Activated T-cell treated with anti-CD3 and anti-CD28 coated beads for 4 hours (primary cell): Measurements from ENCODE around the gene CEP112.
A peak's percentile ranks its signal among the peaks of the same experiment; 100 is the strongest.
"Not testable (repeated sequence)": the region's sequence is repeated elsewhere in the genome, so short reads cannot be mapped to it uniquely, and the experiment has no call there.

Experiments used
- DNase-seq: peaks from one replicate; pipeline ENCODE4 v3.0.0-alpha.2; 2020

CEP112 gene

DNA sequence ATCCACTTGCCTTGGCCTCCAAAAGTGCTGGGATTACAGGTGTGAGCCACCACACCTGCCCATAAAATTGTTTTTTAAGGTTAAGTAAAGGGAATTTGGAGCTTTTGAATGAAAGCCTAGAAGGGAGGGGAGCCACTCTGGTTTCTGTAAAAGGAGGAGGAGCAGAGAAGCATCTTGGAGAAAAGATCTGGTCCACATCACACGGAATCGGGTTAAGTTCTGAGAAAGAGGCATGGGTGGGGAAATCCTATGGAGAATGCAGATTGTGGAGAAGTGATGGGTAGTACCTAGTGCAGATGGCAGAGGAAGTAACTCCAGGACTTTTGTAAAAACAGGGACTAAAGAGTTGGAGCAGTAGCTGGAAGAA lies 18.3 kb upstream of the CEP112 start:
- DNase-seq, result no peak

DNA sequence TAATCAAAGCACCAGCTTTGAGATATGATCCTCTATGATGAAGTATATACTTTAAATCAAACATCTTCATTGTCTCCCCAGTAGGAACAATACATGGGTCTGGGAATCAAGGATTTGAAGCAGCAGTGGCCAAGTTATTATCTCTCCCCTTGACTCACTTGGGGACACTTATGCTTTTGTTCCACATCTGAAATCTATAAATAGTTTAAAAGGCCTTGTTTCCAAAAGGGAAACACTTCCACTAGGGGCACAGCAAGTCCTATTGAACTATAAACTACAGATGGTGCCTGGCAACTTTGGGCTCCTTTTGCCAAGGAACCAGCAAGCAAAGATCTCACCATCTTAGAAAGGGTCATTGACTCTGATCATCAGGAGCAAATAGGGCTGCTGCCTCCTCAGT lies 16.0 kb upstream of the CEP112 start:
- no peak for DNase-seq

DNA sequence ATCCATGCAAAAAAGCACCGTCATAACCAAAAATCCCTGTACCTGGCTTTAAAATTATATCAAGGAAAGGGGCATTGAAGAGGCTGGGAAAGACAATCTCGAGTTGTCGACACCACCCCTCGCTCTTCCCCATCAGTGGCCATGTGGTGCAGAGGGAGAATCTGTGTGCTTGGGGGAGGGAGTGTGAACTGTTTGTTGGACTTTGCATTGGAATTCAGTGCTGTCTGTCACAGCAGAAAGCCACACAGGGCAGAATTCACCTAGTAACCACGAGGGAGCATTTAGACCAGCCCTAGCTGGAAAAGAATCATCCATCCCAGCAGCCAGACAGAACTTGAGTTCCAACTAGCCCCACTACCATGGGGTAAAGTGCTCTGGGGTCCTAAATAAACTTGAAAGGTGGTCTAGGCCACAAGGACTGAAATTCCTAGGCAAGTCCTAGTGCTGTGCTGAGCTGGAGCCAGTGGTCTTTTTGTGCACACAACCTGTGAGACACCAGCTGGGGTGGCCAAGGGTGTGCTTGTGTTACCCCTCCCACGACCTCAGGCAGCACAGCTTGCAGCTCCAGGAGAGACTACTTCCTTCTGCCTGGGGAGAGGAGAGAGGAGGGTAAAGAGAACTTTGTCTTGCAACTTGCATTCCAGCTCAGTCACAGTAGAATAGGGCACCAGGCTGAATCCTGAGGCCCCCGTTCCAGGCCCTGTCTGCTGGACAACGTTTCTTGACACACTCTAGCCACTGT lies 11.5 kb upstream of the CEP112 start:
- DNase-seq, result no peak

DNA sequence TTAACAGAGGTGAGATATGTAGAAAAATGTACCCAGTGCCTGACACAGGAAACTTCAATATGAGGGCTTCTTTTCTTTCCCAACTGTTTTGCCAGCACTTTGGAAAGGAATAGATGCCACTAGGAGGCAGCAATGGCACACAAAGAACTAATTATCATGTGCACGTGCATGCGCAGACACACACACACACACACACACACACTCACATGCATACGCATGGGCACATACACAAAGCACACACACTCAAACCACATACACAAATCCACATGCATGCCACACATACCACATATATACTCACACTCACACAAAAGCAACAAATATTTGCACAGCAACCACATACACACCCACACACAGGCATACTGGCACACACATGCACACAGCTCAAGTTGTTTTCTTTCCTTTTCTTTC lies 8.8 kb upstream of the CEP112 start:
- DNase-seq, result peak; percentile 36

DNA sequence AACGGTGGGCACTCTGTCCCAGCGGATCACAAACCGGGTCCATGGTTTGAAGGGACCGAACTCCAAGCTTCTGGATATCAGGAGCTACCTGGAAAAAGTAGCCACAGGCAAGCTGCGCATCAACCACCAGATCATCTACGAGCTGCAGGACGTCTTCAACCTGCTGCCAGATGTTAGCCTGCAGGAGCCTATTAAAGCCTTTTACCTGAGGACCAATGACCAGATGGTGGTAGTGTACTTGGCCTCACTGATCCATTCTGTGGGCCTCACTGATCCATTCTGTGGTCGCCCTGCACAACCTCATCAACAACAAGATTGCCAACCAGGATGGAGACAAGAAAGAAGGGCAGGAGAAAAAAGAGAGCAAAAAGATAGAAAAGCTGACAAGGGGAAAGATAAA lies 6.3 kb upstream of the CEP112 start:
- no peak for DNase-seq

DNA sequence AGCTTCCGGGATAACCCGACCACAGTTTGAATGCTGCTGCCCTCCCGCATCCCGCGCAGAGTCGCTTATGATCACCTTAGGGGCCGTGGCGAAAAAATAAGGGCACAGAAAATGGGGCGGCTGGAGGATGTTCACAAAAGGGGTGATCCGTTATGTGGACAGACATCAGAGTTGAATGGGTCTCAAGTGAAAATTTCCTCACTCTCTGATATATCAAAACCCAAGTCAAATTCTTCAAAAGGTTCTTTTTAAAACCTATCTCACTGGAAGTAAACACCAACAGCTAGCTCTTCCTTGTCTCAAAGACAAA lies 400 bp upstream of the CEP112 start:
- DNase-seq, result no peak

DNA sequence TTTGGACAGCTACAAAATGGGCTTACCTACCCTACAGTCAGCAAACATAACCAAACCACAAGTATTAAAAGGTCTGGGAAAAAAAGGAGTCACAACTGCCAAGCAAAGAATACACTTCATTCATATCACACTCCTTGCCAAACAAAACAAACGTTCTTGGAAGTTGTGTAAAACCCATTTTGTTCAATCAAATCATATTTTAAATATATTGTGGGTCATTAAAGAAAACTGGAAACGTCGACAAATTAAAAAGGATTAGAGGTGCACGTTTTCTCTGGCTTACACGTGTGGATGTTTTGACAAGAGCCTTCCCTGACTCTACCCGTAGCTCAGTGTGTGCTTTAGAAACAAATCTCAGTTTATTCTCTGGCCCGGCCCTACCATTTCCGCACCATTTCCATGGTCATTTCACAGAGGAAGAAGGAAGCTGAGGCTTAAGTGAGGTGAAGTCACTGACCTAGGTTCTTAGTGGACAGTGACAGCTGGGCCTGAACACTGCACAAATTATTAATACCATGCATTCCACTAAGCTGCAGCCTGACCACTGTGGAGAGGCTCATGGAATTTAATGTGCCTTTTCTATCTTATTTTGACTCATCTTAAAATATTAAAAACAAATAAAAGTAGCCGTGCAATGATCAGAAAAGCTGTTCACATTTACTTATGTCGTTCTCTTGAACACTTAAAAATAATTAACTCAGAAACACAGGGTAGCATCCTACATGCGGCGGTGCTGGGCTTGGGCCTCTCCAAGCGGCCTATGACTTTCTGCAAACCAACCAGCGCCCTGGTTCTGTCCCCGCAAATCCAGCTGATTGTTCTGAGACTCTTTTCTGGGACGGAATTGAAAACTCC lies 968 bp downstream of the CEP112 start:
- no peak for DNase-seq

DNA sequence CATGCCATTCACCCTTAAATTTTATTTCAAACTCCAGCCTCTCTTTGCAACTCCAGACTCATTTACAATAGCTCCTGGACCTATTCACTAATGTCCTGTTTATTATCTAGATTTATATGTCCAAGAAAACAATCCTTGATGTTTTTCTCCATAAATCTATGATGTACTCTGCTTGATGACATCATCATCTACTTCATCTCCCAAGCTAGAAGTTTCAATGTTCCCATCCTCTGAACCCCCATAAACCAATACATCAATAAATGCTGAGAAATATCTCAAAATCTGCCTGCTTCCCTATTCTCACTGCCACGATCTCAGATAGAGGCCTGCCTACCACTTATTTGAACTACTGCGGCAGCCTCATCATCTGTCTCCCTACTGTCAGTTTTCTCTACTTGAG lies 4.2 kb downstream of the CEP112 start:
- no peak for DNase-seq

DNA sequence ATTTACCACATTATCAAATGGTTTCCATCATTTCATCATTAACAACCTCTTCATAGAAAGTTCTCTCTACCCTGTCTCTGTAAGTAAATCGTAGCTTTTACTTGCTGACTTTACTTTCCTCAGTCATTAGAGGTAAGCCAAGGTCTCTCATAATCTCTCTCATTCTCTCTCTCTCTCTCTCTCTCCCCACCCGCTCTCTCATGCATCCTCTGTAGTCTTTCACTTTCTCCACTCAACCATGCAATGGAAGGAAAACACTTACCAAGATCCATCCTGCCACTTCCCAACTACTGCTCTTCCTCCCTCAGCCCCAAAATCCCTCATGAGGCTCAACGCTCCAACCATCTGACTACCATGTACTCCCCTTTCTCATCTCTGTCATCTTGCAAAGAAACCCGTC lies 6.1 kb downstream of the CEP112 start:
- DNase-seq, result no peak

DNA sequence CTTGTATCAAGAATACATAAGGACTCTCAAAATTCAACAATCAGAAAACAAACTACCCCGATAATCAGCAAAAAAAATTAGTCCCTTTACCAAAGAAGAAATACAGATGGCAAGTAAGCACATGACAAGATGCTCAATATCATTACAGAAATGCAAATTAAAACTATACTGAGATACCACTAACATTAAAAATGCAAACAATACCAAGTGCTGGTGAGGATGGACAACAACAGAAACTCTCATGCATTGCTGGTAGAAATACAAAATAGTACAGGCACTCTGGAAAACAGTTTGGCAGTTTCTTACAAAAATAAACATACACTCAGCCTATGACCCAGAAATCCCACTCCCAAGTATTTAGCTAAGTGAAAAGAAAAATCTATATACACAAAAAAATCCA lies 7.5 kb downstream of the CEP112 start:
- DNase-seq, result no peak

DNA sequence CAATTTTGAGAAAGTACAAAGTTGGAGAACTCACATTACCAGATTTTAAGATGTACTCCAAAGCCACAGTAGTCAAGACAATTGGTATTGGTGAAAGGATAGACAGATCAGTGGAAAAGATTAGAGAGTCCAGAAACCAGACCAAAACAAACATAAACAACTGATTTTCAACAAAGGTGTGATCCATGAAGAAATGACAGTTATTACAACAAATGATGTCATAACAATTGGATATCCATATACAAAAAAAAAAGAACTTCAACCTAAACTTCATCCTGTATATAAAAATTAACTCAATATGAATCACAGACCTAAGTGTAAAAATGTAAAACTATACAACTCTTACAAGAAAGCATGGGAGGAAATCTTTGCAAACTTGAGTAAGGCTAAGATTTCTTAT lies 8.4 kb downstream of the CEP112 start:
- no peak for DNase-seq

DNA sequence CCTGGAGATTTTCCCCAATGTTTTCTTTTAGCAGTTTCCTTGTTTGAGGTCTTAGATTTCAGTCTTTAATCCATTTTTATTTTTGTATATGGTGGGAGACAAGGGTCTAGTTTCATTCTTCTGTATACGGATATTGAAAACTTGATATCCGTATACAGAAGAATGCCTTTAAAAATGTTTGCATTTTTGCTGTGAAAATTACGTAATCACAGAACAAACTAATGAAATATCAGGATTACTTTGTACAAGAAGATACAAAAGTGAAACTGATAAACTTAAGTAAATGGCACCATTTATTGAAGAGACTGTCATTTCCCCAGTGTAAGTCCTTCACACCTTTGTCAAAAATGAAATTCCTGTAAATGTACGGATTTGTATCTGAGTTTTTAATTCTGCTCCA lies 13.3 kb downstream of the CEP112 start:
- no peak for DNase-seq

DNA sequence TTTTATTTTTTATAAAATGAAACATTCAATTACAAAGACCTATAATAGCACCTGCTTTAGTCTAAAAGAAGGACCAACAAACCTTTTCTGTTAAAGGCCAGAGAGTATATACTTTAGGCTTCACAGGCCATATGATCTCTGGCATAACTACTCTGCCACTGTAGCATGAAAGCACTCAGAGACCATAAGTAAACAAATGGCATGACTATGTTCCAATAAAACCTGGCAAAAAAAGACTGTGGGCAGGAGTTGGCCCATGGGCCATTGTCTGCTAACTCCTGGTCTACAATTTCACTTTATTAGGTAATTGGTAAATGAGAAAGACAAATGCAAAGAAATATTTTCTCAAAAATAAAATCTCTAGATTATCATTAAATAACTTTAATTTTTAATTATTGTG lies 14.9 kb downstream of the CEP112 start:
- DNase-seq, result no peak

DNA sequence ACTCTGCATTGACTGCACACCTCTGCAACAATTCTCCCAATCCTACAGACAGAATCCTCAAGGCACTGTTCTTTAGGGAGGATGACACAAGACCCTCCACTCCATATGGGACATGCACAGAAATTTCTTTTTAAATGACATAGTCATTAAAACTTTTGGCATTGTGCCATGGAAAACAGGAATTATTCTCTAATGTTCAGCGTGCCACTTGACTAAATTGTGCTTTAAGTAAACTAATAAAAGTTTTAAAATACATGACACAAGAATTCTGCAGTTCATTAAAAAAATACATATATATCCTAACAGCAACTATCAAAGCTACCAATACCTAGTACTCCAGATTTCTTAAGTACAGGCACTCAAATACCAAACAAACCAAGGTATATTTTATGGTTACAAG lies 16.0 kb downstream of the CEP112 start:
- no peak for DNase-seq

DNA sequence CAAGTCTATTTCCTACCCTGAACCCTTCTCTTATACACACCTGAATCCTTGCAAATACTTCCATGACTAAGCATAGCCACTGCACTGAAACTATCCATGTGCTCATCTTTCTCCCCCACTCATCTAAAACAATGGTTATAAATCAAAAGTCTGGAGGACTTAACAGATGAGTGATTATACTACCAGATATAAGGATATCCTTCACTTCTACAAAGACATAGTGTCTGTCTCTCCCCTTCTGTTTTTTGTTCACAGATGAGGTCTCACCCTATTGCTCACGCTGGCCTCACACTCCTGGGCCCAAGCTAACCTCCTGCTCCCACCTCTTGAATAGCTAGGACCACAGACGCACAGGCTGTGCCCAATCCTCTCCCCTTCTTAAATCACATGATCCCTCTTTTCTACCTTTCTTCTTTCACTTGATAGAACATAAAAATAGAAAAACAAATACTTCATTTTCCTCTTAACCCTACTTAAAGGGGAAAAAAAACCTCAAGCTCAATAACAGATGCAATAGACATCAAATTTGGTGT lies 19.2 kb downstream of the CEP112 start:
- DNase-seq, result no peak

DNA sequence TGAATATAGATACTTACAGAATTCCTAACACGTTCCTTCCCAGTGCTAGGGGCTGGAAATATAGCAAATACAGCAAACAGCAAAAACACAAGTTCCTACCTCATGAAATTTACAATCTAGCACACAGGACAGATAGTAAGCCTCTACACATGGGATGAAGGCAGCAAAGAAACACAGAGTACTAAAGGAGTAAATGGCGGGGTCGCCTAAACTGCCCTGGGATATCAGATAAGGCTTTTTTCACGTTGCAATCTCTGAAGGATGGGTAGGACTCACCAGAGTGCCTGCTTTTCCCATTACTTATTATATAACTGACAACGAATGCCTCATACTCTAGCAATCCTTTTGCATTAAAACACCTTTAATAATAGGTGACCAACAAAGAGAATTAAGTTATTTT lies 19.8 kb downstream of the CEP112 start:
- no peak for DNase-seq

DNA sequence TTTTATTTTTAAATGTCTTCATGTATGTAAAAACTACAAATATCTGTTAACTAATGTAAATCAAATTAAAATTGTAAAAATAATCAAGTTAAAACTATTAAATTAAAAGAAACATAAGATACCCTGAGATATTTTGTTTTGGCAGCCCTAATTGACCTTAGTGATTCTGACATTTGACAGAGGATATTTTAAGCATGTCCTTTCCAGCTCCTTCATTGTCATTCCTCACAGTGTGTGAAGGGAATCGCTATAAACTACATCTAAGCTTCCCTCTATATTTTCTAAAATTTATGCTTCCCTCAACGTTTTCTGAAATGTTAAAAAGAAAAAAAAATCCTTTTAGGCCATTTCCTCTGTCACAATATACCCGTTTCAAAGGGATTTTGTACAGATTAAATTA lies 20.2 kb downstream of the CEP112 start:
- DNase-seq, result no peak

DNA sequence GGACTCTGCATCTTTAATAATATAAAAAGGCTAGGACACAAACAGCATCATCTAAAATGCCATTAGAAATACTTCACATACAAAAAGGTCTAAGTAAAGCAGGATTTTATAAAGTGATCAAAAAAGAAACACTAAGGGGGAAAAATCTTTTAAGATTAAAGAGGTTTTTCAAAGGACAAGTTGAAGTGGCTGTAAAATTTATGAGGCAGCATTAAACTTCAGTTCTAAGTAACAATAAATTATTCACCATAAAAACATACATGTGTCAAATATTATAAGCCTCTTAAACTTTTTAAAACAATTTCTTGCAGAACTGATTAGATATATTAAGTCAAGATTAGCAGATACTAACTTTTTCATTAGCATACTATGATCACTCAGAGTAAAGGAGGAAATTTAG lies 20.8 kb downstream of the CEP112 start:
- DNase-seq, result no peak

DNA sequence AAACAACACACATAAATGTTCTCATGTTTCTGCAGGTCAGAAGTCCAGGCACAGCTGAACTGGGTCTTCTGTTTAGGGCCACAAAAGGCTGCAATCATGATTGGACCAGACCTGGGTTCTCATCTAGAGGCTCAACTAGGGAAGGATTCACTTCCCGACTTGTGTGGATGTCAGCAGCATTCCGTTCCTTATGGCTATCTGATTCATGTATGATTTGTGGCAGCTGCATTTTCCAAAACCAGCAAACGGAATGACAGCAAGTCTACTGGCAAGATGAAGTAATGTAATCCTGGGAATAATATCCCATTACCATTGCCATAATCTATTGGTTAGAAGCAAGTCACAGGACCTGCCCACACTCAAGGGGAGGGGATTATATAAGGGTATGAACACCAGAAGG lies 22.1 kb downstream of the CEP112 start:
- DNase-seq, result no peak

DNA sequence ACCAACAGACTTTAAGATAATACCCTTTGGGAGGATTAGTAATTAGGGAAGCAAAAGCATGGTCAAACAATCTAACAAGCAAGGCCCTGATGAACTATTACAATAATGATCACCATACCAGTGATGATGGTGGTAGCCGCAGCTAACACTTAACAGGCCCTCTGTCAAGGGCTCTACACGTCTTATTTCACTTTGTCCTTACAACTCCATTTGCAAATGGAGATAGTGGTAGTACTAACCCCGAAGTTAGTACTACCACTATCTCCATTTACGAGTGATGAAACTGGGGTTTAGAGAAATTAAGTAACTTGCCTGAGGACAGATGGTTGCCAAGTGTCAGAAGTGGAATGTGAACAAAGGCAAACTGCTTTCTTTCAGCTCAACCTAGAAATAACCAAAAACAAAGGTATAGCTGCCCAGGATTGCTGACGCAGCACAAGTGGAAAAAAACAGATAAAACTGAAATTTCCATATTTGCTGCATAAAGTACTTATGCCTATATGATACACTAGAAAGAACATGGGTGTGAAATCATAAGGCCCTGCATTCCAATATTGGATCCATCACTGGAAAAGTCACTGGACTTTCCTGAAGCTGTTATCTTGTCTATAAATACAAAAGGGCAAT lies 24.6 kb downstream of the CEP112 start:
- DNase-seq, result no peak

DNA sequence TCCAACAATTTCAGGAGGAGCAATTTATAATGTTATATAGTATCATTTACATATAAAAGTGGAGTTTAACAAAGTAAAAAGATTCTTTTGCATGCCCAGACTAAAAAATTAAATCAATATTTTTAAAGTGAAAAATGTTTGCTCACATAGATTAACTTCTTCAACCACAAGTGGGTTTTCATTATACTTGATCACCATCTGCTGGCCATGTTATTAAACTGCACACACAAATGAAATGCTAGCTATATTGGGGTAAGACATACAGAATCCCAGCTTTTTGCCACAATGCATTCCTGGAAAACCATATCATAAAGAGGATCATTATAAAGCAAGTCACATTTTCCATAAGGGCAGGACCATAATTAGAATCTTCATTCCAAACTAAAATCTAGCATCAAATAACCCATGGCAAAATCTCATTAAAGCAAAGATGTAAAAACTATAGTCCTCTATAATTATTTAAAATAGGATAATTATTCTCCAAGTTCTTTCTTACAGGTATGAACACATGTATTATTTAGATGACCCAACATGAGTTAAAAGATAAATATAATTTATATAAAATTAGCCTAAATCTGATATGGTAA lies 26.3 kb downstream of the CEP112 start:
- peak; percentile 21 for DNase-seq

DNA sequence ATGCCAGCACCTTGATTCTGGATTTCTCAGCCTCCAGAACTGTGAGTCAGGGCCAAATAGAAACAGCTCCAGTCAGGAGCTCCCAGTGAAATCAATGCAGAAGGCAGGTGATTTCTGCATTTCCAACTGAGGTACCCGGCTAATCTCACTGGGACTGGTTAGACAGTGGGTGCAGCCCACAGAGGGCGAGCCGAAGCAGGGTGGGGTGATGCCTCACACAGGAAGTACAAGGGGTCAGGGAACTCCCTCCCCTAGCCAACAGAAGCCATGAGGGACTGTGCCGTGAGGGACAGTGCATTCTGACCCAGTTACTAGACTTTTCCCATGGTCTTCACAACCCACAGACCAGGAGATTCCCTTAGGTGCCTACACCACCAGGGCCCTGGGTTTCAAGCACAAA lies 36.9 kb downstream of the CEP112 start:
- DNase-seq, result not testable (repeated sequence)

DNA sequence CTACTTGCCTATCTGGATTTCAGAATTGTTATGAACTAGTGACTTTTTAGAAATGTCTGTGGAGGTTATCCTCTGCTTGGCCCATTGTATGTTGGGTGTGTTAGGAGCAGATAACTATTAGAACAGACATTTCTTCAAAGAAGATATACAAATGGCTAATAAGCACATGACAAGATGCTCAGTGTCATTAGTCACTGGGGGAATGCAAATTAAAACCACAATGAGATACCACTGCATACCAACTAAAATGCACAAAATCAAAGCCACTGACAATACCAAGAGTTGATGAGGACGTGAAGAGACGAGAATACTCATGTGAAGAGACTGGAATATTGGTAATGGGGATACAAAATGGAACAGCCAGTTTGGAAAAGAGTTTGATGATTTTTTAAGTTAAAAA lies 39.2 kb downstream of the CEP112 start:
- no peak for DNase-seq

DNA sequence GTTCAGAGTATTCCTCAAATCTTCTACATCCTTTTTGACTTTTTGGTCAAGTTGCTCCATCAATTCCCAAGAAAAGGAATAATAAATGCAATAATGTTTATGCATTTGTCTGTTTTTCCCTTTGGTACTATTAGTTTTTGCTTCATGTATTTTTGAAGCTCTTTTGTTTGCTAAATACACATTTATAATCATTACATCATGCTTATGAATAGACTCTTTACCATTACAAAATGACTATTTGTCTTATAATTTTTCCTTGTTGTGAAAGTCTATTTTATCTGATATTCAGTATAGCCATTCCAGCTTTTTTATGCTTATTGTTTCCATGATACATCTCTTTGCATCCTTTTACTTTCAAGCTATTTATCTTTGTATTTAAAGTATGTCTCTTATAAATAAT lies 41.2 kb downstream of the CEP112 start:
- DNase-seq, result no peak
